ENCODE measurements around the gene GMEB1.
"Not testable (repeated sequence)": the region's sequence is repeated elsewhere in the genome, so short reads cannot be mapped to it uniquely, and the experiment has no call there.

Gene GMEB1

GRCh38 chr1:28750771-28751294 is 82.2 kb downstream of the GMEB1 start:
- not testable (repeated sequence) for DNase-seq (ENCODE audit: low spot score)

- DNase-seq (ENCODE audit: low spot score), result no peak
Observed at GRCh38 chr1:28751315-28752060, 82.9 kb downstream of the GMEB1 start.

GRCh38 chr1:28755701-28756100 is 87.1 kb downstream of the GMEB1 start:
- DNase-seq (ENCODE audit: low spot score), result no peak

- DNase-seq (ENCODE audit: low spot score), result peak; percentile 27
Observed at GRCh38 chr1:28756846-28757245, 88.3 kb downstream of the GMEB1 start.

- no peak for DNase-seq (ENCODE audit: low spot score)
Observed at GRCh38 chr1:28758420-28758819, 89.8 kb downstream of the GMEB1 start.

- DNase-seq (ENCODE audit: low spot score), result no peak
Observed at GRCh38 chr1:28759257-28759656, 90.7 kb downstream of the GMEB1 start.

GRCh38 chr1:28761189-28761588 is 92.6 kb downstream of the GMEB1 start:
- no peak for DNase-seq (ENCODE audit: low spot score)

- DNase-seq (ENCODE audit: low spot score), result no peak
Observed at GRCh38 chr1:28766532-28767183, 98.1 kb downstream of the GMEB1 start.
